ENCODE measurements around the gene EYA3. TPM values are rescaled to one million over a fixed set of nuclear protein-coding genes. Genes with fewer than 3 reads are reported as not detected.
A peak's percentile ranks its signal among the peaks of the same experiment; 100 is the strongest.

The EYA3 gene
- total RNA-seq, 1 experiment from 2014 or later, result 32.7 TPM

DNA sequence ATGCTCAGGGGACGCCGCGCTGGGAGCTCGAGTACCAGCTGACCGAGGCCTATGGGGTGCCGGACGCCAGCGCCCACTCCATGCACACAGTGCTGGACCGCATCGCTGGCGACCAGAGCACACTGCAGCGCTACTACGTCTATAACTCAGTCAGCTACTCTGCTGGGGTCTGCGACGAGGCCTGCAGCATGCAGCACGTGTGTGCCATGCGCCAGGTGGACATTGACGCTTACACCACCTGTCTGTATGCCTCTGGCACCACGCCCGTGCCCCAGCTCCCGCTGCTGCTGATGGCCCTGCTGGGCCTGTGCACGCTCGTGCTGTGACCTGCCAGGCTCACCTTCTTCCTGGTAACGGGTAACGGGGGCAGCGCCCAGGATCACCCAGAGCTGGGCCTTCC, 129.9 kb downstream of the EYA3 start:
- H2BK5ac ChIP-seq (ENCODE audit: insufficient read length, low read length), result no peak overlapping the region
- H3K4me2 ChIP-seq (ENCODE audit: insufficient read depth, insufficient read length, low read length), result no peak overlapping the region
- H4K91ac ChIP-seq (ENCODE audit: insufficient read length, low read depth, low read length), result no peak overlapping the region
- H3K23me2 ChIP-seq (ENCODE audit: insufficient read length, low read depth, low read length, poor library complexity, severe bottlenecking), result peaks cover 4% of the 10 kb centered on the region
- H2BK12ac ChIP-seq (ENCODE audit: insufficient read length, low read depth, low read length), result no peak overlapping the region
- H3K4ac ChIP-seq (ENCODE audit: low read depth, low read length), result no peak overlapping the region
- H3K9ac ChIP-seq (ENCODE audit: extremely low read depth, insufficient read length, low read length), result no peak overlapping the region
- TF ChIP-seq, protein P1, sequence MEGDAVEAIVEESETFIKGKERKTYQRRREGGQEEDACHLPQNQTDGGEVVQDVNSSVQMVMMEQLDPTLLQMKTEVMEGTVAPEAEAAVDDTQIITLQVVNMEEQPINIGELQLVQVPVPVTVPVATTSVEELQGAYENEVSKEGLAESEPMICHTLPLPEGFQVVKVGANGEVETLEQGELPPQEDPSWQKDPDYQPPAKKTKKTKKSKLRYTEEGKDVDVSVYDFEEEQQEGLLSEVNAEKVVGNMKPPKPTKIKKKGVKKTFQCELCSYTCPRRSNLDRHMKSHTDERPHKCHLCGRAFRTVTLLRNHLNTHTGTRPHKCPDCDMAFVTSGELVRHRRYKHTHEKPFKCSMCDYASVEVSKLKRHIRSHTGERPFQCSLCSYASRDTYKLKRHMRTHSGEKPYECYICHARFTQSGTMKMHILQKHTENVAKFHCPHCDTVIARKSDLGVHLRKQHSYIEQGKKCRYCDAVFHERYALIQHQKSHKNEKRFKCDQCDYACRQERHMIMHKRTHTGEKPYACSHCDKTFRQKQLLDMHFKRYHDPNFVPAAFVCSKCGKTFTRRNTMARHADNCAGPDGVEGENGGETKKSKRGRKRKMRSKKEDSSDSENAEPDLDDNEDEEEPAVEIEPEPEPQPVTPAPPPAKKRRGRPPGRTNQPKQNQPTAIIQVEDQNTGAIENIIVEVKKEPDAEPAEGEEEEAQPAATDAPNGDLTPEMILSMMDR (conservative IDR thresholded peaks at IDR 0.05), result no peak
- H3K18ac ChIP-seq (ENCODE audit: insufficient read length, low read depth, low read length), result no peak overlapping the region
- no peak overlapping the region for H4K5ac ChIP-seq (ENCODE audit: insufficient read length, low read depth, low read length)
- no peak overlapping the region for H2AFZ ChIP-seq (ENCODE audit: low read length)
- no peaks in the 10 kb centered on the region; the same call in 1 of the 2 replicates for H3K4me1 ChIP-seq (ENCODE audit: insufficient read depth, low read length)
- no peak overlapping the region for H3K23ac ChIP-seq (ENCODE audit: insufficient read length, low read depth, low read length)
- H4K8ac ChIP-seq (replicated peaks; ENCODE audit: insufficient read length, low read depth, low read length), result no peak overlapping the region
- H2BK120ac ChIP-seq (ENCODE audit: low read depth, low read length, poor library complexity, severe bottlenecking), result no peak overlapping the region
- H3K4me1 Mint-ChIP-seq, result peaks cover 19 to 26% of the 10 kb centered on the region in 2 experiments
- peak overlapping the region in 1 of 2 experiments; percentile 83; a peak in 1 of 5 replicates for H3K4me3 Mint-ChIP-seq
- WGBS (ENCODE audit: extremely low coverage, insufficient read length, low lambda C conversion rate), result no CpG with 5 or more reads among the region's 26 CpGs
- no peaks in the 10 kb centered on the region for H3K27me3 Mint-ChIP-seq (ENCODE audit: low read depth)
- H3K79me1 ChIP-seq (ENCODE audit: insufficient read depth, low read depth, low read length, poor library complexity, severe bottlenecking), result no peaks in the 10 kb centered on the region
- no peak overlapping the region for H3K56ac ChIP-seq (ENCODE audit: insufficient read length, low read depth, low read length)
- no peaks in the 10 kb centered on the region for H3K27me3 ChIP-seq (ENCODE audit: insufficient read depth, low read length)
- H3K14ac ChIP-seq (ENCODE audit: insufficient read depth, low read length), result no peak overlapping the region; the same call in 1 of the 2 replicates
- H3K9me3 Mint-ChIP-seq, result no peaks in the 10 kb centered on the region; a peak in 1 of 5 replicates
- H3K27ac Mint-ChIP-seq, result no peak overlapping the region; a peak in 1 of 7 replicates
- no peak overlapping the region for H2BK15ac ChIP-seq (ENCODE audit: low read depth, low read length)
- H3T11ph ChIP-seq (ENCODE audit: low read length), result no peak overlapping the region
- no peaks in the 10 kb centered on the region for H3K9me3 ChIP-seq (ENCODE audit: control insufficient read depth, low read depth, low read length)
- no peaks in the 10 kb centered on the region for H3K79me2 ChIP-seq (ENCODE audit: insufficient read depth, low read length)
- H2BK20ac ChIP-seq (ENCODE audit: low read depth, low read length, poor library complexity, severe bottlenecking), result no peak overlapping the region
- H3K27ac ChIP-seq (ENCODE audit: insufficient read length, low read depth, low read length), result no peak overlapping the region
- no peak for DNase-seq
- no peak overlapping the region for H2AK5ac ChIP-seq (ENCODE audit: insufficient read length, low read length)
- H4K20me1 ChIP-seq (ENCODE audit: control insufficient read depth, insufficient read depth, insufficient read length), result no peaks in the 10 kb centered on the region
- H3K36me3 Mint-ChIP-seq (ENCODE audit: insufficient read depth in 1 of 3, low read depth in 3 of 3), result peaks cover 18 to 55% (median 50%) of the 10 kb centered on the region in 3 experiments; a peak in 6 of 7 replicates

All from H9 (cell line).